HCT116 (cell line): ENCODE measurements around the gene C8A.

Source experiments
- CEBPB ChIP-seq: IDR thresholded peaks from 2 replicates; pipeline ENCODE4 v1.6.1; 2012; ENCODE audit warnings: low read depth
- CTCF ChIP-seq, 3 experiments: fragments of 200-600 bp in 1 of 3; sonication (generic) in 1 of 3; IDR thresholded peaks in 2 of 3; conservative IDR thresholded peaks in 1 of 3; 2 replicates each; pipeline ENCODE4 v1.5.1; 2012 to 2017; ENCODE audit warnings: low read depth in 2 of 3, low read length in 2 of 3, antibody characterized with exemption in 1 of 3, borderline replicate concordance in 1 of 3, control low read depth in 1 of 3, mild to moderate bottlenecking in 1 of 3, mixed read lengths in 1 of 3, mixed run types in 1 of 3, moderate library complexity in 1 of 3; ENCODE audit not compliant: insufficient read depth in 1 of 3
- MAX ChIP-seq: IDR thresholded peaks from 2 replicates; pipeline ENCODE4 v1.6.1; 2012
- POLR2A ChIP-seq: IDR thresholded peaks from 2 replicates; pipeline ENCODE4 v1.7.0; 2011; ENCODE audit warnings: borderline replicate concordance; ENCODE audit not compliant: insufficient read depth, insufficient read length; ENCODE audit errors: extremely low read depth
- RAD21 ChIP-seq: IDR thresholded peaks from 2 replicates; pipeline ENCODE4 v1.6.1; 2012; ENCODE audit warnings: low read depth, mild to moderate bottlenecking
- SP1 ChIP-seq: IDR thresholded peaks from 2 replicates; pipeline ENCODE4 v1.6.1; 2012; ENCODE audit warnings: low read depth
- SRF ChIP-seq: IDR thresholded peaks from 2 replicates; pipeline ENCODE4 v1.6.1; 2012; ENCODE audit warnings: low read depth
- ZFX ChIP-seq: fragments of 450-650 bp; IDR thresholded peaks from 2 replicates; pipeline ENCODE4 v1.6.1; 2017
- ZNF274 ChIP-seq: fragments of 200-500 bp; sonication (Bioruptor generic); IDR thresholded peaks from 2 replicates; pipeline ENCODE4 v1.6.1; 2014; ENCODE audit warnings: mild to moderate bottlenecking, low read depth, low read length, inconsistent platforms
- TF ChIP-seq, protein P1 (sequence below): IDR thresholded peaks from 2 replicates; pipeline ENCODE4 v1.6.1; 2012; ENCODE audit warnings: low read depth

DNA sequence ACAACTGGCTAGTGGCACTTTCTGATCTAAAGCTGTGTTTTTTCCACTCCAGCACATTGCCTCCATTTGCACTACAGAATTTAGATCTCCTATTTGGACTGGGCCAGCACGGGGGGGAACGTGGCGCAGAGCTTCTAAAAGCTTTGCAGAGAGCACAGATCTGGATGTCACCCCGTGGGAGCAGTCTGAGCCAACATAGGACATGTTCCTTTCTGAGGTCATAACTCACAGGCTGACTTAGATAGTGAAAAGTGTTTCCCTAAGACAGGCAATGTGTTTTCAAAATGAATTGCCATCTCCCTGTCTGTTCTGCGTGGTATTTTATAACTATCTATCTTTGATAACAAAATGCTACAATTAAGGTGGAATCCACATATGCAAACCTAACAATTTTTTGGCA is 3.7 kb upstream of the C8A start:
- TF ChIP-seq, protein P1, sequence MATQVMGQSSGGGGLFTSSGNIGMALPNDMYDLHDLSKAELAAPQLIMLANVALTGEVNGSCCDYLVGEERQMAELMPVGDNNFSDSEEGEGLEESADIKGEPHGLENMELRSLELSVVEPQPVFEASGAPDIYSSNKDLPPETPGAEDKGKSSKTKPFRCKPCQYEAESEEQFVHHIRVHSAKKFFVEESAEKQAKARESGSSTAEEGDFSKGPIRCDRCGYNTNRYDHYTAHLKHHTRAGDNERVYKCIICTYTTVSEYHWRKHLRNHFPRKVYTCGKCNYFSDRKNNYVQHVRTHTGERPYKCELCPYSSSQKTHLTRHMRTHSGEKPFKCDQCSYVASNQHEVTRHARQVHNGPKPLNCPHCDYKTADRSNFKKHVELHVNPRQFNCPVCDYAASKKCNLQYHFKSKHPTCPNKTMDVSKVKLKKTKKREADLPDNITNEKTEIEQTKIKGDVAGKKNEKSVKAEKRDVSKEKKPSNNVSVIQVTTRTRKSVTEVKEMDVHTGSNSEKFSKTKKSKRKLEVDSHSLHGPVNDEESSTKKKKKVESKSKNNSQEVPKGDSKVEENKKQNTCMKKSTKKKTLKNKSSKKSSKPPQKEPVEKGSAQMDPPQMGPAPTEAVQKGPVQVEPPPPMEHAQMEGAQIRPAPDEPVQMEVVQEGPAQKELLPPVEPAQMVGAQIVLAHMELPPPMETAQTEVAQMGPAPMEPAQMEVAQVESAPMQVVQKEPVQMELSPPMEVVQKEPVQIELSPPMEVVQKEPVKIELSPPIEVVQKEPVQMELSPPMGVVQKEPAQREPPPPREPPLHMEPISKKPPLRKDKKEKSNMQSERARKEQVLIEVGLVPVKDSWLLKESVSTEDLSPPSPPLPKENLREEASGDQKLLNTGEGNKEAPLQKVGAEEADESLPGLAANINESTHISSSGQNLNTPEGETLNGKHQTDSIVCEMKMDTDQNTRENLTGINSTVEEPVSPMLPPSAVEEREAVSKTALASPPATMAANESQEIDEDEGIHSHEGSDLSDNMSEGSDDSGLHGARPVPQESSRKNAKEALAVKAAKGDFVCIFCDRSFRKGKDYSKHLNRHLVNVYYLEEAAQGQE, result no peak
- no peak for TF ChIP-seq CEBPB
- no peak for TF ChIP-seq POLR2A
- TF ChIP-seq RAD21, result no peak
- no peak for TF ChIP-seq CTCF (IDR thresholded peaks at IDR 0.05 in 2 of 3, conservative IDR thresholded peaks at IDR 0.05 in 1 of 3; ENCODE audit: borderline replicate concordance in 1 of 3, insufficient read depth in 1 of 3, low read depth in 2 of 3, low read length in 2 of 3)
- no peak for TF ChIP-seq SP1
- TF ChIP-seq SRF, result no peak
- TF ChIP-seq MAX, result no peak
- no peak for TF ChIP-seq ZNF274
- no peak for TF ChIP-seq ZFX
